OCI-LY1 (cell line): ENCODE data around the gene KIF16B.

Experiments used
- H2AFZ ChIP-seq: fragments of 200-600 bp; sonication (generic), shearing (Covaris generic); 2 replicates; pipeline ENCODE4 v1.6.0; 2014; ENCODE audit warnings: antibody characterized with exemption, mild to moderate bottlenecking, low read length
- H3F3A ChIP-seq: fragments of 200-600 bp; sonication (generic), shearing (Covaris generic); 2 replicates; pipeline ENCODE4 v1.6.0; 2014; ENCODE audit warnings: mild to moderate bottlenecking, antibody characterized with exemption, low read length, moderate library complexity; ENCODE audit not compliant: insufficient read depth
- H3K27ac ChIP-seq: fragments of 200-600 bp; sonication (generic); 2 replicates; pipeline ENCODE4 v1.5.1; 2014; ENCODE audit warnings: low read length, mixed run types, mild to moderate bottlenecking, low read depth; ENCODE audit not compliant: poor library complexity, severe bottlenecking
- H3K27me3 ChIP-seq: fragments of 200-600 bp; sonication (generic); 2 replicates; pipeline ENCODE4 v1.6.0; 2014; ENCODE audit warnings: antibody characterized with exemption, mild to moderate bottlenecking, low read length, moderate library complexity; ENCODE audit not compliant: insufficient read depth
- H3K36me3 ChIP-seq: fragments of 200-600 bp; sonication (generic); 2 replicates; pipeline ENCODE4 v1.6.1; 2014; ENCODE audit warnings: mild to moderate bottlenecking, antibody characterized with exemption, low read length, moderate library complexity, mixed read lengths; ENCODE audit not compliant: insufficient read depth
- H3K4me1 ChIP-seq: fragments of 200-600 bp; sonication (generic); 2 replicates; pipeline ENCODE4 v1.5.1; 2014; ENCODE audit warnings: mild to moderate bottlenecking, low read length, moderate library complexity; ENCODE audit not compliant: insufficient read depth, severe bottlenecking
- H3K4me2 ChIP-seq: fragments of 200-600 bp; sonication (generic), shearing (Covaris generic); 2 replicates; pipeline ENCODE4 v1.6.1; 2014; ENCODE audit warnings: low read length
- H3K4me3 ChIP-seq: fragments of 200-600 bp; sonication (generic); 2 replicates; pipeline ENCODE4 v1.5.1; 2014; ENCODE audit warnings: low read length, low read depth, mild to moderate bottlenecking, mixed read lengths; ENCODE audit not compliant: poor library complexity, severe bottlenecking
- H3K79me2 ChIP-seq: fragments of 200-600 bp; shearing (Covaris generic); 2 replicates; pipeline ENCODE4 v1.6.1; 2016; ENCODE audit warnings: mixed run types, low read length, mixed read lengths; ENCODE audit not compliant: insufficient read depth
- H3K9ac ChIP-seq: fragments of 200-600 bp; sonication (generic), shearing (Covaris generic); 2 replicates; pipeline ENCODE4 v1.6.1; 2014; ENCODE audit warnings: mild to moderate bottlenecking, low read length, mixed read lengths
- H3K9me2 ChIP-seq: fragments of 200-600 bp; sonication (generic), shearing (Covaris generic); 2 replicates; pipeline ENCODE4 v1.6.1; 2014; ENCODE audit warnings: low read depth, mild to moderate bottlenecking, low read length, mixed read lengths
- H3K9me3 ChIP-seq: fragments of 200-600 bp; shearing (Covaris generic); 2 replicates; pipeline ENCODE4 v1.6.1; 2014; ENCODE audit warnings: low read length, mixed read lengths
- H4K20me1 ChIP-seq: fragments of 200-600 bp; sonication (generic), shearing (Covaris generic); 2 replicates; pipeline ENCODE4 v1.6.0; 2016; ENCODE audit warnings: mild to moderate bottlenecking, low read length; ENCODE audit not compliant: insufficient read depth
- CTCF ChIP-seq: fragments of 200-600 bp; sonication (generic), shearing (Covaris generic); IDR thresholded peaks from 2 replicates; pipeline ENCODE4 v1.5.1; 2017; ENCODE audit warnings: mild to moderate bottlenecking, antibody characterized with exemption, low read length, moderate library complexity, mixed read lengths
- EZH2 ChIP-seq: fragments of 200-600 bp; sonication (generic), shearing (Covaris generic); IDR thresholded peaks from 2 replicates; pipeline ENCODE4 v1.8.0; 2017; ENCODE audit warnings: borderline replicate concordance, mixed run types, mild to moderate bottlenecking, antibody characterized with exemption, low read length, moderate library complexity, mixed read lengths

KIF16B gene

DNA sequence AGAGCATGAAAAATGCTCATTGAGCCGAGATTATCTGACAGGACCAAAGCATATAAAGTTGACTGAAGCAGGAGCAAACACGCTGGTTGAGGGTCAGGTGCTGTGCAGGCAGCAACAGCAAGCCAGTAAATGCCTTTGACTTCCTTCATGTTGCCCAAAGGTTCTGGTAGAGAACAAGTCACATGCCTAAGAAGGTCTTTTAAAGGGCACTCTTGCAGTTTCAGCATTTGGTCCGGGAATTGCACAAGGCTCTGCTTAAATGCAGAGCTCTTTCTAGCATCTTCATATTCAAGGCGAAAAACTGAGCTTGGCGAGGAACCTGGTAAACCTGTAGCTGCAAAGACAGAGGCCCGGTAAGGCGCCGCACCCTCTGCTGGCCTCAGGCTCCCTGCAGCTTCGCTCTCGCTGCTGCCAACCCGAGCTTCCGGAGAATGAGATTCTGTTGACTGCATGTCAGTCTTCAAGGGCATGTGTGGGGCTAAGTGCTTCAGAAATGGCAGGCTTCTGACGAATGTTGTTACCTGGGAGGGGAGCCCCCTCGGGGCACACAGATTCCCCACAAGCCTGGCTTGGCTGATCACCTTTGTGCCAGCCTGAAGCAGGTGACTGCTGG lies 205.2 kb downstream of the KIF16B start:
- H3K9me3 ChIP-seq: no peaks in the 10 kb centered on the region
- peaks cover 8% of the 10 kb centered on the region; the same call in 1 of the 2 replicates for H3K36me3 ChIP-seq
- no peak overlapping the region for H3K27ac ChIP-seq
- H3K4me3 ChIP-seq: no peak overlapping the region
- H4K20me1 ChIP-seq: no peaks in the 10 kb centered on the region
- H3K4me2 ChIP-seq: no peak overlapping the region
- TF ChIP-seq EZH2 (no peak), CTCF (no peak)
- no peaks in the 10 kb centered on the region for H3F3A ChIP-seq
- no peak overlapping the region for H3K9ac ChIP-seq
- H3K27me3 ChIP-seq: no peaks in the 10 kb centered on the region
- H2AFZ ChIP-seq: no peak overlapping the region
- no peaks in the 10 kb centered on the region for H3K79me2 ChIP-seq
- H3K9me2 ChIP-seq: no peaks in the 10 kb centered on the region
- no peaks in the 10 kb centered on the region for H3K4me1 ChIP-seq

GRCh38 chr20:16366529-16366928 lies 206.7 kb downstream of the KIF16B start:
- TF ChIP-seq EZH2 (no peak), CTCF (no peak)
- H3K27me3 ChIP-seq: no peaks in the 10 kb centered on the region
- H3K9me2 ChIP-seq: no peaks in the 10 kb centered on the region
- H3K4me3 ChIP-seq: no peak overlapping the region
- H3K9ac ChIP-seq: no peak overlapping the region
- H3K27ac ChIP-seq: no peak overlapping the region
- H3K79me2 ChIP-seq: no peaks in the 10 kb centered on the region
- H4K20me1 ChIP-seq: no peaks in the 10 kb centered on the region
- no peak overlapping the region for H2AFZ ChIP-seq
- H3K36me3 ChIP-seq: peaks cover 8% of the 10 kb centered on the region; the same call in 1 of the 2 replicates
- no peak overlapping the region for H3K4me2 ChIP-seq
- no peaks in the 10 kb centered on the region for H3K9me3 ChIP-seq
- H3F3A ChIP-seq: no peaks in the 10 kb centered on the region
- H3K4me1 ChIP-seq: no peaks in the 10 kb centered on the region

DNA sequence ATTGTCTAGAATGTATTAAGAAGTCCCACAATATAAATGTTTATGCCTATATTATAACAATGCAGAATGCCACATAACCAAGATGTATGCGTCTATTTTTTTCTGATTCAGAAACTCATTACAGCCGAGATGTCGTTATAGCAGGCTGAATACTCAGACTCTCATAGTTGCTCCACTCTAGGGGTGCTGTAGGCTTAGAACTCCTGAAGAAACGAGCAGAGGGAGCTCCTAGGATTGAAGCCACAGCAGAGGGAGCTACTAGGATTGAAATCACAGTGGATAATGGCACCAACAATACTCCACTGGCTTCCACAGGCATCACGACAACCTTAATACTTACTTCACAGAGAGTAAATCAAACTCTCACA lies 208.9 kb downstream of the KIF16B start:
- H3K4me1 ChIP-seq: no peaks in the 10 kb centered on the region
- no peaks in the 10 kb centered on the region for H3K79me2 ChIP-seq
- H3K4me3 ChIP-seq: no peak overlapping the region
- TF ChIP-seq CTCF (no peak), EZH2 (no peak)
- no peak overlapping the region for H2AFZ ChIP-seq
- no peak overlapping the region for H3K4me2 ChIP-seq
- no peaks in the 10 kb centered on the region for H3K27me3 ChIP-seq
- H3K9ac ChIP-seq: no peak overlapping the region
- no peaks in the 10 kb centered on the region for H4K20me1 ChIP-seq
- H3K9me2 ChIP-seq: no peaks in the 10 kb centered on the region
- no peaks in the 10 kb centered on the region for H3K9me3 ChIP-seq
- H3K36me3 ChIP-seq: peaks cover 8% of the 10 kb centered on the region; the same call in 1 of the 2 replicates
- H3K27ac ChIP-seq: no peak overlapping the region
- H3F3A ChIP-seq: no peaks in the 10 kb centered on the region
